Activated CD4-positive, alpha-beta T cell treated with anti-CD3 and anti-CD28 coated beads, Interleukin-2, amount 10 ng/mL, durations not matched to agents 24 days and 14 days (primary cell): ENCODE measurements around the gene TACSTD2. TPM values are rescaled to one million over a fixed set of nuclear protein-coding genes. Genes with fewer than 3 reads are reported as not detected.
"Not testable (repeated sequence)": the region's sequence is repeated elsewhere in the genome, so short reads cannot be mapped to it uniquely, and the experiment has no call there.

Experiments
- DNase-seq: peaks from one replicate; pipeline ENCODE4 v3.0.0; 2022
- H3K27ac Mint-ChIP-seq: one replicate; pipeline ENCODE4 v1.8.0; 2022; ENCODE audit warnings: mild to moderate bottlenecking, mixed read lengths
- H3K27me3 Mint-ChIP-seq: one replicate; pipeline ENCODE4 v1.8.0; 2022; ENCODE audit warnings: mixed read lengths
- H3K36me3 Mint-ChIP-seq: one replicate; pipeline ENCODE4 v1.8.0; 2022; ENCODE audit warnings: low read depth, mild to moderate bottlenecking, mixed read lengths
- H3K4me1 Mint-ChIP-seq: one replicate; pipeline ENCODE4 v1.8.0; 2021; ENCODE audit warnings: mixed read lengths
- H3K4me3 Mint-ChIP-seq: one replicate; pipeline ENCODE4 v1.8.0; 2022; ENCODE audit warnings: mild to moderate bottlenecking, moderate library complexity, mixed read lengths
- H3K9me3 Mint-ChIP-seq: one replicate; pipeline ENCODE4 v1.8.0; 2021; ENCODE audit warnings: mixed read lengths
- intact Hi-C: fragments of 100-400 bp; cut with micrococcal nuclease; formaldehyde crosslinking; loops from one replicate; pipeline ENCODE4 v1.15.1; 2023
- total RNA-seq: library from RNA; stranded (reverse); gene quantifications from 2 replicates; pipeline ENCODE4 v1.2.3, GENCODE V29; 2022

Gene TACSTD2, protein sequence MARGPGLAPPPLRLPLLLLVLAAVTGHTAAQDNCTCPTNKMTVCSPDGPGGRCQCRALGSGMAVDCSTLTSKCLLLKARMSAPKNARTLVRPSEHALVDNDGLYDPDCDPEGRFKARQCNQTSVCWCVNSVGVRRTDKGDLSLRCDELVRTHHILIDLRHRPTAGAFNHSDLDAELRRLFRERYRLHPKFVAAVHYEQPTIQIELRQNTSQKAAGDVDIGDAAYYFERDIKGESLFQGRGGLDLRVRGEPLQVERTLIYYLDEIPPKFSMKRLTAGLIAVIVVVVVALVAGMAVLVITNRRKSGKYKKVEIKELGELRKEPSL
- total RNA-seq: 0.07 TPM in 1 of 2 replicates, not detected in the other

DNA sequence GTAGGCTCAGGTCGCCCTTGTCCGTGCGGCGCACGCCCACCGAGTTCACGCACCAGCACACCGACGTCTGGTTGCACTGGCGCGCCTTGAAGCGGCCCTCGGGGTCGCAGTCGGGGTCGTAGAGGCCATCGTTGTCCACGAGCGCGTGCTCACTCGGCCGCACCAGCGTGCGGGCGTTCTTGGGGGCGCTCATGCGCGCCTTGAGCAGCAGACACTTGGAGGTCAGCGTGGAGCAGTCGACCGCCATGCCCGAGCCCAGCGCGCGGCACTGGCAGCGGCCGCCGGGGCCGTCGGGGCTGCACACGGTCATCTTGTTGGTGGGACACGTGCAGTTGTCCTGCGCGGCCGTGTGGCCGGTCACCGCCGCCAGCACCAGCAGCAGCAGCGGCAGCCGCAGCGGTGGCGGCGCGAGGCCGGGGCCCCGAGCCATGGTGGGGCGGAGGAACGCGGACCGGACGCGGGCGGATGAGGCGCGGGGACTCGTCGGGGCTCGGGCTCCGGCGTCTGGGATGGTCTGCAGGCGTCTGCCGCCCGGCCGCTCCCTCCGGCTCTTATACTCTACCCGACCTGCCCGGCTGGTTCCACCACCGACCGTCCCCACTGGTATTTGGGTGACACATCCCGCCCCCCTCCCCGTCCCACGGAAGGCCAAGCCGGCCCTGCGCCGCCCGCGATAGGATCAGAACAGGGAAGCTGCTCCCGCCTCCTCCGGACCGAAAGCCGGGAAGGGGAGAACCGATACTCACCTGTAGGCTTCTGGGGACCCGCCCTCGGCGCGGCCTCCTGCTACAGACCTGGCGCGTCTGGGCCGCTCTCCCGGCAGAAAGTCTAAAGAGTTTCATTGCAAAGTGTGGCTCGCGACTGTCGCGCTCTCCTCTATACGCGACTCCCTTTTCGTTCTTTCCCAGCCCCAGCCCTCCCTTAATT lies at the start of gene TACSTD2:
Gene TACSTD2, minus strand, starts transcription at position 526 of the 927 bp plus-strand sequence. Its CDS starts 96 bp downstream, at position 430.
- peaks cover 1% of the 10 kb centered on the region for H3K36me3 Mint-ChIP-seq
- H3K4me3 Mint-ChIP-seq: peak within 1 kb of the TSS; percentile 81
- H3K27ac Mint-ChIP-seq: no peak within 1 kb of the TSS
- peak; percentile 61 for DNase-seq
- peaks cover 69% of the 10 kb centered on the region for H3K27me3 Mint-ChIP-seq
- H3K4me1 Mint-ChIP-seq: peaks cover 35% of the 10 kb centered on the region
- H3K9me3 Mint-ChIP-seq: no peaks in the 10 kb centered on the region
- intact Hi-C loops: loop anchor here (5.0 kb wide), 1 partner anchor 75 kb away; no protein-coding TSS in a partner anchor

GRCh38 chr1:58626293-58626692 lies 49.2 kb upstream of the TACSTD2 start:
- H3K4me3 Mint-ChIP-seq: no peak overlapping the region
- no peak for DNase-seq
- H3K27me3 Mint-ChIP-seq: peaks cover 18% of the 10 kb centered on the region
- H3K27ac Mint-ChIP-seq: no peak overlapping the region
- intact Hi-C loops: no loop called here
- H3K36me3 Mint-ChIP-seq: no peaks in the 10 kb centered on the region
- no peaks in the 10 kb centered on the region for H3K9me3 Mint-ChIP-seq
- H3K4me1 Mint-ChIP-seq: no peaks in the 10 kb centered on the region

- peaks cover 10% of the 10 kb centered on the region for H3K27me3 Mint-ChIP-seq
- H3K9me3 Mint-ChIP-seq, H3K4me3 Mint-ChIP-seq, H3K27ac Mint-ChIP-seq, DNase-seq, H3K4me1 Mint-ChIP-seq, intact Hi-C loops, H3K36me3 Mint-ChIP-seq: not testable (repeated sequence)
These were observed 46.2 kb upstream of the TACSTD2 start for GRCh38 chr1:58623259-58623658.

DNA sequence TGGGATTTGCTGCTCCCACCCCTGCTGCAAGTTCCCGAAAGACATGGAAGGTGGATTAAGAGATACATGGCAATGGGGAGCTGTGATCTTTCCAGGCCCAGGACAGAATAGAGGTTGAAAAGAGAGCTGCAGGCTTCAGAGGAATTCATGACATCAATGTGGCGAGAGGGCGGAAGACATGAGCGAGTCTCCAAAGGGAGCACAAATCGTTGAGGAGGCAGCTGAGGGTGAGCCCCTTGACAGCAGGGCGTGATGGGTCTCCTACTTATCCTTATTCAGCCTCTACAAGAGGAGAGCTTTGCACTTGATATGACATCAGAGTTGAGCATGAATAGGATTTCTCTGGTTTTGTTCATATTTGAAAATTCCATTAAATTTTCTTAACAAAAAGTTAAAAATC lies 45.5 kb upstream of the TACSTD2 start:
- H3K36me3 Mint-ChIP-seq: no peaks in the 10 kb centered on the region
- H3K9me3 Mint-ChIP-seq: no peaks in the 10 kb centered on the region
- intact Hi-C loops: no loop called here
- no peak for DNase-seq
- peaks cover 10% of the 10 kb centered on the region for H3K4me1 Mint-ChIP-seq
- H3K4me3 Mint-ChIP-seq: no peak overlapping the region
- no peak overlapping the region for H3K27ac Mint-ChIP-seq
- peaks cover 14% of the 10 kb centered on the region for H3K27me3 Mint-ChIP-seq

GRCh38 chr1:58621391-58621790 lies 44.3 kb upstream of the TACSTD2 start:
- Mint-ChIP-seq H3K4me3 (no peak overlapping the region), H3K4me1 (peaks cover 10% of the 10 kb centered on the region), H3K27ac (no peak overlapping the region), H3K36me3 (no peaks in the 10 kb centered on the region), H3K27me3 (peaks cover 17% of the 10 kb centered on the region), H3K9me3 (no peaks in the 10 kb centered on the region)
- no peak for DNase-seq
- intact Hi-C loops: no loop called here

- intact Hi-C loops: no loop called here
- Mint-ChIP-seq H3K36me3 (no peaks in the 10 kb centered on the region), H3K27ac (no peak overlapping the region), H3K27me3 (peaks cover 20% of the 10 kb centered on the region), H3K9me3 (no peaks in the 10 kb centered on the region), H3K4me3 (no peak overlapping the region), H3K4me1 (peaks cover 10% of the 10 kb centered on the region)
- DNase-seq: no peak
These were observed 43.9 kb upstream of the TACSTD2 start for GRCh38 chr1:58620926-58621325.

GRCh38 chr1:58620259-58620658 lies 43.2 kb upstream of the TACSTD2 start:
- H3K36me3 Mint-ChIP-seq: no peaks in the 10 kb centered on the region
- H3K27ac Mint-ChIP-seq: no peak overlapping the region
- intact Hi-C loops: no loop called here
- no peaks in the 10 kb centered on the region for H3K9me3 Mint-ChIP-seq
- H3K4me3 Mint-ChIP-seq: no peak overlapping the region
- no peak for DNase-seq
- H3K27me3 Mint-ChIP-seq: peaks cover 18% of the 10 kb centered on the region
- H3K4me1 Mint-ChIP-seq: peaks cover 10% of the 10 kb centered on the region

- peaks cover 18% of the 10 kb centered on the region for H3K27me3 Mint-ChIP-seq
- intact Hi-C loops: no loop called here
- no peak for DNase-seq
- no peak overlapping the region for H3K4me3 Mint-ChIP-seq
- H3K4me1 Mint-ChIP-seq: peaks cover 10% of the 10 kb centered on the region
- peak overlapping the region; percentile 72 for H3K27ac Mint-ChIP-seq
- no peaks in the 10 kb centered on the region for H3K36me3 Mint-ChIP-seq
- no peaks in the 10 kb centered on the region for H3K9me3 Mint-ChIP-seq
These were observed 42.4 kb upstream of the TACSTD2 start for GRCh38 chr1:58619286-58620054.

GRCh38 chr1:58618303-58618702 lies 41.3 kb upstream of the TACSTD2 start:
- peaks cover 10% of the 10 kb centered on the region for H3K4me1 Mint-ChIP-seq
- H3K36me3 Mint-ChIP-seq: no peaks in the 10 kb centered on the region
- H3K27ac Mint-ChIP-seq: no peak overlapping the region
- intact Hi-C loops: no loop called here
- peaks cover 20% of the 10 kb centered on the region for H3K27me3 Mint-ChIP-seq
- no peak for DNase-seq
- no peak overlapping the region for H3K4me3 Mint-ChIP-seq
- H3K9me3 Mint-ChIP-seq: no peaks in the 10 kb centered on the region

GRCh38 chr1:58611861-58612385 lies 34.9 kb upstream of the TACSTD2 start:
- no peaks in the 10 kb centered on the region for H3K36me3 Mint-ChIP-seq
- H3K27me3 Mint-ChIP-seq: peaks cover 34% of the 10 kb centered on the region

DNA sequence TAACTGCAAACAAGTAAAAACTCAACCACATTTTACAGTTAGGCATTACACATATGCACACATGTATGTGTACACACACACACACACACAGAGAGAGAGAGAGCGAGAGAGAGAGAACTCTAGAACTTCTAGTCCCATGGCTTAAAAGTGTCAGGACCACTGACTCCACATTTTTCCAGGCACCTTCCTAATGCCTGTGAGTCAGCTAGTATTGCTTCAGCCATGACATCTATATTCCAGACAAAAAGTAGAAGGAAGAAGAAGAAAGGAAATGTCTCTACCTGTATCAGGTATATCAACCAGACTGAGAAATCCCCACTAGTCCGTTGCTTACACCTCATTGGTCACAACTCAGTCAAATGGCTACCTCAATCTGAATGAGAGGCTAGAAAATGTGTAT lies 31.9 kb upstream of the TACSTD2 start:
- no peaks in the 10 kb centered on the region for H3K4me1 Mint-ChIP-seq
- DNase-seq: no peak
- H3K27me3 Mint-ChIP-seq: peaks cover 32% of the 10 kb centered on the region
- H3K36me3 Mint-ChIP-seq: no peaks in the 10 kb centered on the region
- no peak overlapping the region for H3K27ac Mint-ChIP-seq
- peaks cover 25% of the 10 kb centered on the region for H3K9me3 Mint-ChIP-seq
- no peak overlapping the region for H3K4me3 Mint-ChIP-seq
- intact Hi-C loops: no loop called here

More at GRCh38 chr1:58611861-58612385, 34.9 kb upstream of the TACSTD2 start:
- Mint-ChIP-seq H3K27ac (no peak overlapping the region), H3K9me3 (peaks cover 4% of the 10 kb centered on the region), H3K4me1 (no peaks in the 10 kb centered on the region), H3K4me3 (no peak overlapping the region)
- DNase-seq: no peak
- intact Hi-C loops: no loop called here

DNA sequence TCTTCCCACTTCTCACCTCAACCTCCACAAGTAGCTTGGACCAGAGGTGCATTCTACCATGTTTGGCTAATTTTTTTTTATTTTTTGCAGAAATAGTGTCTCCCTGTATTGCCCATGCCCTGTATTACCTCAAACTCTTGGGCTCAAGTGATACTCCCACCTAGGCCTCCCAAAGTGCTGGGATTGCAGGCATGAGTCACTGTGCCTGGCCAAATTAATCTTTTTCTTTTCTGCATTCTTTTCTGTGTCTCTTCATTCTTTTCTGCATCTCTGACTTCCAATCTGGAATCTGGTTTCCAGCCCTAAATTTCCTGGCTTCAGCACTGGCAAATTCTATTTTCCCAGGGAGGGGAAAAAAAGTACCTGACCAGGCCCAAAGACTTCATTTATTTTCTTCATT lies 31.2 kb upstream of the TACSTD2 start:
- H3K4me3 Mint-ChIP-seq: no peak overlapping the region
- intact Hi-C loops: no loop called here
- H3K27me3 Mint-ChIP-seq: peaks cover 34% of the 10 kb centered on the region
- H3K27ac Mint-ChIP-seq: no peak overlapping the region
- peaks cover 28% of the 10 kb centered on the region for H3K9me3 Mint-ChIP-seq
- no peaks in the 10 kb centered on the region for H3K36me3 Mint-ChIP-seq
- DNase-seq: no peak
- no peaks in the 10 kb centered on the region for H3K4me1 Mint-ChIP-seq

DNA sequence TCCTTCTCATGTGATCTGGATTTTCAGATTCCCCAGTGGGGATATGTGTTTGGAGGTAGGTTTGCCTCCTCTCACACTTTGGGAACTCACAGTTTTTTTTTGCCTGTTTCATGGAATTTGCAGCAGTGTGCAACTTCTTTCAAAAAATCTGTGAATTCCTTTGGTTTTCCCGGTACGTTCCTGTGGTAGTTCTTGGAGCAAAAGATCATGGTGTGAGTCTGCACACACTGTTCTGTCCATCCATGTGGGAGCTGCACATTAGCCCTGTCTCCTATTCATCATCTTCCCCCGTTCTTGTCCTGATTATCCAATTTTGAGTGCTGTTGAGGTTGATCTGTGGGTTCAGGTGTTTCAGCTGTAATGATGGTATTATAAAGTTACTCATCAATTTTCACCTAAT lies 30.3 kb upstream of the TACSTD2 start:
- no peak overlapping the region for H3K4me3 Mint-ChIP-seq
- H3K27ac Mint-ChIP-seq: no peak overlapping the region
- peaks cover 38% of the 10 kb centered on the region for H3K27me3 Mint-ChIP-seq
- H3K4me1 Mint-ChIP-seq: no peaks in the 10 kb centered on the region
- no peaks in the 10 kb centered on the region for H3K36me3 Mint-ChIP-seq
- peaks cover 33% of the 10 kb centered on the region for H3K9me3 Mint-ChIP-seq
- intact Hi-C loops: no loop called here
- DNase-seq: no peak
